Progenitor cell of endocrine pancreas (in vitro differentiated cells): Measurements from ENCODE around the gene PRMT5. TPM values are rescaled to one million over a fixed set of nuclear protein-coding genes. Genes with fewer than 3 reads are reported as not detected.
"Not testable (repeated sequence)": the region's sequence is repeated elsewhere in the genome, so short reads cannot be mapped to it uniquely, and the experiment has no call there.

Source experiments
- DNase-seq: peaks from one replicate; pipeline ENCODE4 v3.0.0; 2021; ENCODE audit warnings: low spot score; ENCODE audit not compliant: unreplicated experiment
- H3K27ac Mint-ChIP-seq: 2 replicates; pipeline ENCODE4 v1.8.0; 2021; ENCODE audit warnings: mild to moderate bottlenecking, moderate library complexity, mixed read lengths
- H3K27me3 Mint-ChIP-seq: 2 replicates; pipeline ENCODE4 v1.8.0; 2021; ENCODE audit warnings: mixed read lengths
- H3K36me3 Mint-ChIP-seq: 2 replicates; pipeline ENCODE4 v1.8.0; 2022; ENCODE audit warnings: mixed read lengths; ENCODE audit not compliant: insufficient read depth
- H3K4me1 Mint-ChIP-seq: 2 replicates; pipeline ENCODE4 v1.8.0; 2021; ENCODE audit warnings: low read depth, mixed read lengths
- H3K4me3 Mint-ChIP-seq: 2 replicates; pipeline ENCODE4 v1.8.0; 2021; ENCODE audit warnings: low read depth, mild to moderate bottlenecking, moderate library complexity, mixed read lengths
- H3K9me3 Mint-ChIP-seq: 2 replicates; pipeline ENCODE4 v1.8.0; 2021; ENCODE audit warnings: low read depth, mixed read lengths
- total RNA-seq: library from RNA; stranded (reverse); gene quantifications from 2 replicates; pipeline ENCODE4 v1.2.1, GENCODE V29; 2021
- TF ChIP-seq, protein P1 (sequence below): fragments of 200-600 bp; sonication (generic); IDR thresholded peaks from one replicate; pipeline ENCODE4 v1.5.0; 2021; ENCODE audit warnings: antibody characterized with exemption, mild to moderate bottlenecking; ENCODE audit not compliant: unreplicated experiment

PRMT5 gene
- total RNA-seq, 1 donor from 2014 or later: 104 TPM

DNA sequence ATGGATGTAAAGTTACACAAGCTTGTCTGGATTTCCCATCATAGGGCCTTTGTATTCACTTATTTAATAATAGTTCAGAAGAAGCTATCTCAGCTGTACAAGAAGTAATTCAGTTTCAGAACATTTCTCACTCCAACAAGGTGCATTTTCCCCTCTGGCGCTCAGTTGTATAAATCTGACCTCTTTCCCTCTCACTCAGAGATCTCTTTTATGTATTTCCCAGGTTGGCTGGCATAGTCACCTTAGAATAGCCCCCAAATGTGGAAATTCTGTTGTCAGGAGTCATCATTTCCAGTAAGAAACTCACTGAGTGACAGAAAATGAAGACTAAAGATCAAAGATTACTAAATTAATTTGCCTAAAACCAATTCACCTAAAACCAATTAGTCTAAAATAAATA, 42.0 kb upstream of the PRMT5 start:
- H3K27me3 Mint-ChIP-seq: no peaks in the 10 kb centered on the region
- TF ChIP-seq, protein P1, sequence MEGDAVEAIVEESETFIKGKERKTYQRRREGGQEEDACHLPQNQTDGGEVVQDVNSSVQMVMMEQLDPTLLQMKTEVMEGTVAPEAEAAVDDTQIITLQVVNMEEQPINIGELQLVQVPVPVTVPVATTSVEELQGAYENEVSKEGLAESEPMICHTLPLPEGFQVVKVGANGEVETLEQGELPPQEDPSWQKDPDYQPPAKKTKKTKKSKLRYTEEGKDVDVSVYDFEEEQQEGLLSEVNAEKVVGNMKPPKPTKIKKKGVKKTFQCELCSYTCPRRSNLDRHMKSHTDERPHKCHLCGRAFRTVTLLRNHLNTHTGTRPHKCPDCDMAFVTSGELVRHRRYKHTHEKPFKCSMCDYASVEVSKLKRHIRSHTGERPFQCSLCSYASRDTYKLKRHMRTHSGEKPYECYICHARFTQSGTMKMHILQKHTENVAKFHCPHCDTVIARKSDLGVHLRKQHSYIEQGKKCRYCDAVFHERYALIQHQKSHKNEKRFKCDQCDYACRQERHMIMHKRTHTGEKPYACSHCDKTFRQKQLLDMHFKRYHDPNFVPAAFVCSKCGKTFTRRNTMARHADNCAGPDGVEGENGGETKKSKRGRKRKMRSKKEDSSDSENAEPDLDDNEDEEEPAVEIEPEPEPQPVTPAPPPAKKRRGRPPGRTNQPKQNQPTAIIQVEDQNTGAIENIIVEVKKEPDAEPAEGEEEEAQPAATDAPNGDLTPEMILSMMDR: no peak
- no peak overlapping the region for H3K27ac Mint-ChIP-seq
- no peaks in the 10 kb centered on the region for H3K9me3 Mint-ChIP-seq
- no peak for DNase-seq
- H3K4me3 Mint-ChIP-seq: no peak overlapping the region
- H3K4me1 Mint-ChIP-seq: peaks cover 12% of the 10 kb centered on the region
- peaks cover 36% of the 10 kb centered on the region for H3K36me3 Mint-ChIP-seq

DNA sequence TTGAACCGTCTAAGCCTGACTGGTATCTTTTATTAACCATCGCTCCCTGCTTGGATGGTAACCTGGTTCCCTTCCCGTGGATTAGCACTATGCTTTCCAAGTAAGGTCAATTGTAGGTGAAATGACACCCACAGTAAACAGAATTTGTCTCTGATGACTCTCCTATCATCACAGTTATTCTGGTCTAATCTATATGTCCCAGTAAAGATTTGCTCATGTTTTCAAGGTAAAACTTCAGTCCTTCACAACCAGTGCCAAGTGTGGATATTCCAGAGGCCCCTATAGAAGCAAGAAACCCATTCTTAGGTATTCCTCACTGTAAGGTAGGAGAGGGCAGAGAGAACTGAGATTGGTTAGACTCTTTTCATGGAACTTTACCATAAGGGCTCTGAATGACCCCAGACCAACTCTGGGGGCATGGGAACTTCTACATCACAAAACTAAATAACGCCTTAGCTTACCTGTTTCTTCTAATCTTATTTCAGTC, 37.6 kb upstream of the PRMT5 start:
- no peak overlapping the region for H3K4me3 Mint-ChIP-seq
- H3K4me1 Mint-ChIP-seq: peaks cover 3% of the 10 kb centered on the region
- DNase-seq: no peak
- H3K27ac Mint-ChIP-seq: peak overlapping the region; percentile 11
- TF ChIP-seq, protein P1: no peak
- H3K36me3 Mint-ChIP-seq: peaks cover 11% of the 10 kb centered on the region
- H3K27me3 Mint-ChIP-seq: no peaks in the 10 kb centered on the region
- no peaks in the 10 kb centered on the region for H3K9me3 Mint-ChIP-seq

DNA sequence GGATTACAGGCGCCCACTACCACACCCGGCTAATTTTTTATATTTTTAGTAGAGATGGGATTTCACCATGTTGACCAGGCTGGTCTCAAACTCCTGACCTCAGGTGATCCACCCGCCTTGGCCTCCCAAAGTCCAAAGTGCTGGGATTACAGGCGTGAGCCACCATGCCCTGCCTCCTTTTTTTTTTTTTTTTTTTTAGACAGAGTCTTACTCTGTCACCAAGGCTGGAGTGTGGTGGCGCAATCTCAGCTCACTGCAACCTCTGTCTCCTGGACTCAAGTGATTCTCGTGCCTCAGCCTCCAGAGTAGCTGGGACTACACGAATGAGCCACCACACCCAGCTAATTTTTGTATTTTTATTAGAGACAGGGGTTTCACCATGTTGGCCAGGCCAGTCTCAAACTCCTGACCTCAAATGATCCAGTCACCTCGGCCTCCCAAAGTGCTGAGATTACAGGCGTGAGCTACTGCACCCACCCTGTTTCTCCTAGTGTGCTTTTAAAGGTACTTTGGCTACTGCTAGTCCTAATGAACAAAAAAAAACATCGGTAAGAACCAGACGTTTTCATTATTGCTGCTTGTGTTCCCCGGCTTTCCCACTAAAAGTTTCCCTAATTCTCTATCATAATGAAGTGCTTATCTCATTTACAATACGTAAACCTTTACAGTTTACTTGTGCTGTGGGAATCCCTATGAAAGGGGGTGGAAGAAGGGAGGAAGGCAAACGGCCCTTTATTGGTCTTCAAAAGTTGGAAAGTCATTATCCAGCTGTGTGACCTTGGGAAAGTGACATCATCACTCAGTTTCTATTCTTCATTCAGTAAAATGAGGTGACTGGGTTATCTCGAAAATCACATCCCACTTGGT, 37.0 kb upstream of the PRMT5 start:
- H3K27me3 Mint-ChIP-seq, H3K4me3 Mint-ChIP-seq, H3K36me3 Mint-ChIP-seq, H3K9me3 Mint-ChIP-seq, H3K4me1 Mint-ChIP-seq, DNase-seq, H3K27ac Mint-ChIP-seq: not testable (repeated sequence)

DNA sequence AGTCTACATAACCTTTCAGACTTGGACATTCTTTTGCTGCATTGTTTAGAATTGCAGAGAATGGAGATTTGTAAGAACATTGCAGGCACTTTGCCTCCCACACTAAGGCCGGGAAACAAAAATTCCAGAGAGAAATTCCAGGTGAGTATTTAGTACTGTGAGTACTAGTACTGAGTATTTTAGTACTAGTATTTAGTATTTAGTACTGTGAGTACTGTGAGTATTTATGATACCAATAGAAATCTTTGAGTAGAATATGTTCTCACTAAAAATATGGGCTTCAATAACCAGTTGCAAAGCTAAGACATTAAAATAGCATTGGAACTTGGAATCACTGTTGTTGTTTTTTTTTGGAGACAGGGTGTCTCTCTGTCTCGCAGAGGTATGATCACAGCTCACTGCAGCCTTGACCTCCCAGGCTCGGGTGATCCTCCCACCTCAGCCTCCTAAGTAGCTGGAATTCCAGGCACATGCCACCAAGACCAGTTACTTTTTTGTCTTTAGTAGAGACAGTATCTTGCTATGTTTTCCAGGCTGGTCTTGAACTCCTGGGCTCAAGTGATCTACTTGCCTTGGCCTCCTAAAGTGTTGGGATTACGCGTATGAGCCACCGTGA, 33.0 kb upstream of the PRMT5 start:
- Mint-ChIP-seq H3K27me3 (no peaks in the 10 kb centered on the region), H3K9me3 (no peaks in the 10 kb centered on the region), H3K4me3 (no peak overlapping the region), H3K4me1 (peaks cover 3% of the 10 kb centered on the region), H3K27ac (no peak overlapping the region), H3K36me3 (no peaks in the 10 kb centered on the region)
- TF ChIP-seq, protein P1: no peak
- DNase-seq: no peak

DNA sequence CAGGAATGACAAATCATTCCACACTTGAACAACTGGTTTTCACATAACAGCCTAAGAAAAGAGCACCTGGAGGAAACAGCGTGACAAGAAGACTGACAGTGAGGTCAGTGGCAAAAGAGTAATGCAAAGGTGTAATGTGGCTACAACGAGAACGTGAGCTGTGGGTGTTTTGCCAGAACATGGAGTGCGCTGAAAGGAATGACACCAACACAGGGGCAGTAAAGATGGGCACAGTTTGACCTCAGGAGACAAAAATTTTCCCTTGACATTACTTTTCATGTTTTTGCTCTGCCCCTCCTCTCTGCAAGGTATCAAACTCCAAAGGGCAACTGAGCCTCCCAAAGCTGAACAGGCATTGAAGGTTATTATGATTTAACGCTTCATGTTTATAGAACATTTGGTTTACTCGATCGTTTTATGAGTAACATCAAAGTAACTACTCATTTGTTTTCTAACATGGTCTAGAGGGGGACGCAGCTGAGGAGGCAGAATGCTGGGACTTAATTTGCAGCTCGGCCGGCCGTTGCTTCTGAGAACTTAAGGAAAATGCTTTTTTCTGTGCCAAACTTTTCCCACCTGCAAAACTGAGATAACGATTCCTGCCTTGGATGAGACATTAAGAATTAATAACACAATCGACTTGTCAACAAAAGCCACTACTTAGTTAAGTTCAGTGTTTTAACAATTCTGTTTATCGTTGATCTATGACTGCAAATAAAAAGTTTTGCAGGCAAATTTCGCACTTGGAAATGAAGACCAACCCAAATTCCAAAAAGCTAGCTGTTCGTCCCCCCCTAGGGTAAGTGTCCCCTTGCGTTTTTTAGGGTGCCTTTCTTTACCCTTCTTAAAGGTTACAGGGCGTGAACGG, 26.8 kb upstream of the PRMT5 start:
- peak overlapping the region; percentile 97 for H3K27ac Mint-ChIP-seq
- H3K36me3 Mint-ChIP-seq: peaks cover 7% of the 10 kb centered on the region
- H3K27me3 Mint-ChIP-seq: no peaks in the 10 kb centered on the region
- H3K4me1 Mint-ChIP-seq: peaks cover 17% of the 10 kb centered on the region
- TF ChIP-seq, protein P1: no peak
- no peaks in the 10 kb centered on the region for H3K9me3 Mint-ChIP-seq
- H3K4me3 Mint-ChIP-seq: peak overlapping the region; percentile 88
- DNase-seq: no peak
